ENCODE measurements around the gene ASNSD1. TPM values are rescaled to one million over a fixed set of nuclear protein-coding genes. Genes with fewer than 3 reads are reported as not detected.

The ASNSD1 gene
- 33.2 and 39.5 TPM in 2 replicates for total RNA-seq (2014; rRNA removed; shearing (Covaris generic); ENCODE audit: low replicate concordance)

- DNase-seq (ENCODE audit: low read depth) = peak; percentile 99
- in situ Hi-C loops (cut with HindIII; ENCODE audit: low pct_unique_long_range_greater_than_20kb, low sequenced_read_pairs) = no loop called here
Observed at GRCh38 chr2:189661148-189661956, at the start of gene ASNSD1. TSS of gene ASNSD1 (plus strand) at chr2:189661459. CDS start at chr2:189666133, 4,674 bp downstream.

- in situ Hi-C loops (cut with HindIII; ENCODE audit: low pct_unique_long_range_greater_than_20kb, low sequenced_read_pairs) = no loop called here
- DNase-seq (ENCODE audit: low read depth) = peak; percentile 51
Observed at GRCh38 chr2:189613077-189613636, 48.1 kb upstream of the ASNSD1 start.

- peak; percentile 7 for DNase-seq (ENCODE audit: low read depth)
- in situ Hi-C loops (cut with HindIII; ENCODE audit: low pct_unique_long_range_greater_than_20kb, low sequenced_read_pairs) = no loop called here
Observed at GRCh38 chr2:189613650-189614420, 47.4 kb upstream of the ASNSD1 start.

GRCh38 chr2:189614585-189614984 is 46.7 kb upstream of the ASNSD1 start:
- DNase-seq (ENCODE audit: low read depth) = no peak
- in situ Hi-C loops (cut with HindIII; ENCODE audit: low pct_unique_long_range_greater_than_20kb, low sequenced_read_pairs) = no loop called here

GRCh38 chr2:189618197-189618596 is 43.1 kb upstream of the ASNSD1 start:
- in situ Hi-C loops (cut with HindIII; ENCODE audit: low pct_unique_long_range_greater_than_20kb, low sequenced_read_pairs) = no loop called here
- no peak for DNase-seq (ENCODE audit: low read depth)

GRCh38 chr2:189621781-189622180 is 39.5 kb upstream of the ASNSD1 start:
- DNase-seq (ENCODE audit: low read depth) = no peak
- in situ Hi-C loops (cut with HindIII; ENCODE audit: low pct_unique_long_range_greater_than_20kb, low sequenced_read_pairs) = no loop called here

GRCh38 chr2:189623049-189623448 is 38.2 kb upstream of the ASNSD1 start:
- in situ Hi-C loops (cut with HindIII; ENCODE audit: low pct_unique_long_range_greater_than_20kb, low sequenced_read_pairs) = no loop called here
- no peak for DNase-seq (ENCODE audit: low read depth)

- in situ Hi-C loops (cut with HindIII; ENCODE audit: low pct_unique_long_range_greater_than_20kb, low sequenced_read_pairs) = no loop called here
- DNase-seq (ENCODE audit: low read depth) = no peak
Observed at GRCh38 chr2:189624648-189625355, 36.5 kb upstream of the ASNSD1 start.

- DNase-seq (ENCODE audit: low read depth) = no peak
- in situ Hi-C loops (cut with HindIII; ENCODE audit: low pct_unique_long_range_greater_than_20kb, low sequenced_read_pairs) = no loop called here
Observed at GRCh38 chr2:189625636-189626035, 35.6 kb upstream of the ASNSD1 start.

- no peak for DNase-seq (ENCODE audit: low read depth)
- in situ Hi-C loops (cut with HindIII; ENCODE audit: low pct_unique_long_range_greater_than_20kb, low sequenced_read_pairs) = no loop called here
Observed at GRCh38 chr2:189627789-189628188, 33.5 kb upstream of the ASNSD1 start.

- in situ Hi-C loops (cut with HindIII; ENCODE audit: low pct_unique_long_range_greater_than_20kb, low sequenced_read_pairs) = no loop called here
Observed at GRCh38 chr2:189628817-189629530, 32.3 kb upstream of the ASNSD1 start.

GRCh38 chr2:189629531-189630453 is 31.5 kb upstream of the ASNSD1 start:
- in situ Hi-C loops (cut with HindIII; ENCODE audit: low pct_unique_long_range_greater_than_20kb, low sequenced_read_pairs) = no loop called here
- no peak for DNase-seq (ENCODE audit: low read depth)

More at GRCh38 chr2:189628817-189629530, 32.3 kb upstream of the ASNSD1 start:
- no peak for DNase-seq (ENCODE audit: low read depth)

GRCh38 chr2:189631849-189632248 is 29.4 kb upstream of the ASNSD1 start:
- in situ Hi-C loops (cut with HindIII; ENCODE audit: low pct_unique_long_range_greater_than_20kb, low sequenced_read_pairs) = no loop called here
- DNase-seq (ENCODE audit: low read depth) = no peak

- in situ Hi-C loops (cut with HindIII; ENCODE audit: low pct_unique_long_range_greater_than_20kb, low sequenced_read_pairs) = no loop called here
- no peak for DNase-seq (ENCODE audit: low read depth)
Observed at GRCh38 chr2:189633392-189633811, 27.9 kb upstream of the ASNSD1 start.

GRCh38 chr2:189635353-189635752 is 25.9 kb upstream of the ASNSD1 start:
- in situ Hi-C loops (cut with HindIII; ENCODE audit: low pct_unique_long_range_greater_than_20kb, low sequenced_read_pairs) = no loop called here
- DNase-seq (ENCODE audit: low read depth) = no peak

- in situ Hi-C loops (cut with HindIII; ENCODE audit: low pct_unique_long_range_greater_than_20kb, low sequenced_read_pairs) = no loop called here
- no peak for DNase-seq (ENCODE audit: low read depth)
Observed at GRCh38 chr2:189638301-189639006, 22.8 kb upstream of the ASNSD1 start.

Data from Caki2 (cell line).